ENCODE measurements around the gene CXCL6.
A peak's percentile ranks its signal among the peaks of the same experiment; 100 is the strongest.

Gene CXCL6

GRCh38 chr4:73836373-73837279, at the start of gene CXCL6:
Gene CXCL6, plus strand, starts transcription at chr4:73836678. Its CDS starts 73 bp downstream, at chr4:73836751.
- DNase-seq, result no peak

DNA sequence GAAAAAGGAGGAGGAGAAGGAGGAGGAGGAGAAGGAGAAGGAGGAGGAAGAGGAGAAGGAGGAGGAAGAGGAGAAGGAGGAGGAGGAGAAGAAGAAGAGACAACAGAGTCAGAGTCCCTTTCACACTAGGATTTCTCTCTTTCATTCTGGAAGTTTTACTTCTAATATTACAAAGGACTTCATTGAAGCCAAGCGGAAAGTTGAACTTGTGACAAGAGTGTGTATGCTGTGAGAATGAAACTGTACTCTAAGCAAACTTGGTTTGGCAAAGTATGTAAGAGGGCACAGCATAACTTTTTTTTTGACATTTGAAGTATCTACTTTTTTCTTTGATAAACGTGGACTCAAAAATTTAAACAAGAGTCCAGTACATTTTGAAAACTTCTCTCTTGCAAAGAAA, 48.1 kb upstream of the CXCL6 start:
- DNase-seq, result no peak

- no peak for DNase-seq
Observed at GRCh38 chr4:73798842-73799241, 37.6 kb upstream of the CXCL6 start.

DNA sequence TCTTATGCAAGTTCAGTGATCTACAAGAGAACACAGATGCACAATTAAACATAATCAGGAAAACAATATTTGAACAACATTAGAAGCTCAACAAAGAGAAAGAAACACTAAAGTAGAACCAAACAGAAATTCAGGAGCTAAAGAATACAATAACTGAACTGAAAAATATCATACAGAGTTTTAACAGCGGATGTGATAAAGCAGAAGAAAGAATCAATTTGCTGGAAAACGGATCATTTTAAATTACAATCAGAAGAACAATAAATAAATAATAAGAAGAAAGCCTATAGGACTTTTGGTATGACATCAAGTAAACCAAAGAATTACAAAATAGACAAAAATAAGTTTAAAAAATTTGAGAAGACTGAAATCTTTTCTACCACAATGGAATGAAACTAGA, 36.3 kb upstream of the CXCL6 start:
- no peak for DNase-seq

DNA sequence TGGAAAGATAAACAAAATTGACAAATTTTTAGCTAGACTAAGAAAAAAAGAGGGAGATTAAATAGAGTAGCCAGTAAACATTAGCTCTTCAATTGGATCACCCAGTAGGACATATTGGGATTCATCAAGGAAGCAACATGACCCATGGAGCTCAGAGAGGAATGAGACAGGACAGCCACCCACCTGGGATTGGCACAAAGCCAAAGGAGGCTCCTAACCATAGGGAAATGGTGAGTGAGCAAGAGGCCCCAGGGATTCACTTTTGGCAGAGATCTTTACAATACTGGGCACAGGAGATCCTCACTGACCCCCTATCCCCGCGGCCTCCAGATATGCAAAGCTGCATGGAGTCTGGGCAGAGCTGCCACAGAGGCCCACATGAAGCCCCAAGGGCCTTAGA, 34.8 kb upstream of the CXCL6 start:
- DNase-seq, result no peak

- DNase-seq, result no peak
Observed at GRCh38 chr4:73803213-73803612, 33.3 kb upstream of the CXCL6 start.

GRCh38 chr4:73810191-73810590, 26.3 kb upstream of the CXCL6 start:
- no peak for DNase-seq

- DNase-seq, result no peak
Observed at GRCh38 chr4:73811841-73812240, 24.6 kb upstream of the CXCL6 start.

- no peak for DNase-seq
Observed at GRCh38 chr4:73814679-73815078, 21.8 kb upstream of the CXCL6 start.

- no peak for DNase-seq
Observed at GRCh38 chr4:73815145-73815544, 21.3 kb upstream of the CXCL6 start.

DNA sequence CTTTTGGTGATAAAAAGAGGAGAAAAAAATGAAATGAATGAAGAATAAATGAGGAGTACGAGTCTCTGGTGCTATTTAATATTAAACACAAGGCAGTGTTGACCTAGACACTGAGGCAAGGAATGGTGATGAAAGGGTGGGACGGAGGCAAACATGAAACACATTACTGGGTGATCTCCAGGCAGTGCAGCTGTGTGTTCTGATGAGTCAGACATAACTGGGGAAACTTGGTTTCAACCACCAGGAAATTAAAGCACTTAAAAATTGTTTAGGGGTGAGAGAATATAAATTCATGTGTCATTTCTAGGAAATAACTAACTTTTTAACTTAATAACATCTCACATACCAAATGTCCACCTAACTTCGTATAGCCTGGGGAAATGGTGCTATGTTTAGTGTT, 19.7 kb upstream of the CXCL6 start:
- peak; percentile 28 for DNase-seq

GRCh38 chr4:73817341-73817740, 19.1 kb upstream of the CXCL6 start:
- DNase-seq, result no peak

- no peak for DNase-seq
Observed at GRCh38 chr4:73821325-73821724, 15.2 kb upstream of the CXCL6 start.

GRCh38 chr4:73822389-73822788, 14.1 kb upstream of the CXCL6 start:
- DNase-seq, result no peak

GRCh38 chr4:73822812-73823504, 13.5 kb upstream of the CXCL6 start:
- no peak for DNase-seq

DNA sequence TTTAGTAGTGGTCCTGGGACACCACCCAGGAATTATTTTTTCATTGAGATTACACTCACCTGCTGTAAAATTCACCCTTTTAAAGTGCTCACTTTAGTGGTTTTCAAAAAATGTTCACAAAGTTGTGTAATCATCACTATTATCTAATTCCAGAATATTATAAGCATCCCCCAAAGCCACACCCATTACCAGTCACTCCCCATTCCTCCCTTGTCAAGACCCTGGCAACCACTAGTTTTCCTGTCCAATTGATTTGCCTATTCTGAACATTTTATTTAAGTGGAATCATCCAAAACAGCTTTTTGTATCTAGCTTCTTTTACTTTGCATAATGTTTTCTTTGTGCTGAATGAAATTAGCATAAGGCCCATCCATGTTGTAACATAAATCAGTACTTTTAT, 12.7 kb upstream of the CXCL6 start:
- DNase-seq, result peak; percentile 16

- no peak for DNase-seq
Observed at GRCh38 chr4:73828956-73829355, 7.5 kb upstream of the CXCL6 start.

- no peak for DNase-seq
Observed at GRCh38 chr4:73831569-73831968, 4.9 kb upstream of the CXCL6 start.

DNA sequence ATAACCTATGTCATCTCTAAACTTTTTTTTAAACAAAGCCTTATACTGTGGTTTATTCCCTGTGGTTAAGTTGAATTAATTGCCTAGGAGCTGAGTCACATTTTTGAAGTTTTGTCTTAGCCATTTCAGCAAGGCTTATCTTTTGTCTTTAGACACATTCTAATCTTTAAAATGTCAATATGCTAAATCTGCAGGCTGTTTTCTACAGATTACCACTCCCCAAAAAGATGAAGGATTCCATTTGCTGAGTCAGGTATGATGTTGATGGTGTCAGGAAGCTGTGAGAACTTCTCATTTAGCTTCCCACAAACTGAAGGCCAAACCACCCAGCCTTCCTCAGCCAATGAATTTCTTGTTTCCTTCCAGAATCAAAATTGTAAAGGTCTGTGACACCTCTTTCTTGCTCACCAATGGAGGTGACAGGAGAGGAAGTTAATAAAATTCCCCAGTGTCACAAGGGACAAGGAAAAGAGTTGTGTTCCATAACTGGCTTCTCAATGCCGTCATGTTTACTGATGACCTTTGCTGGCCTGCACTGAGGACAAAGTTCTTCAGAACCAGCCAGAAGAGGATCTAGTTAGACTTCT, 3.7 kb upstream of the CXCL6 start:
- peak; percentile 77 for DNase-seq

DNA sequence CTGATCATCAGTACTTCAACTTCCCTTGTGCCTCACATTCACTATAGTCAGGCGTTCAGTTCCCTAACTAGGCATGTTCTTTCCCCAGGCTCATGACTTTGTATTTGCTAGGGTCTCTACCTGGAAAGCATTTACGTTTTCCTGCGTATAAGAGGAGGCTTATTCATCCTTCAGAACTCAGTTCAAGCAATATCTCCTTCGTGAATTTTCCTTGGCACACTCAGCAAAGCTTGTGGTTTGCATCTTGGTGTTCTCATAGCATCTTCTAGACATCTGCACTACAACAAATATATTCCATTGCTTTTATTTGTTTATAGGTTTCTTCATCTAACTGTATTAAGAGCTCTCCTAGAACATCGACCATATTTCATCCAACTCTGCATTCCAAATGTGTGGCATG, 2.6 kb downstream of the CXCL6 start:
- no peak for DNase-seq

- DNase-seq, result no peak
Observed at GRCh38 chr4:73839715-73840114, 3.2 kb downstream of the CXCL6 start.

GRCh38 chr4:73841243-73841925, 4.9 kb downstream of the CXCL6 start:
- DNase-seq, result peak; percentile 71

- no peak for DNase-seq
Observed at GRCh38 chr4:73842696-73843095, 6.2 kb downstream of the CXCL6 start.

All from NCI-H226 (cell line).